ENCODE data around the gene FOXRED2.
"Not testable (repeated sequence)": the region's sequence is repeated elsewhere in the genome, so short reads cannot be mapped to it uniquely, and the experiment has no call there.

Gene FOXRED2

GRCh38 chr22:36456464-36456845 is 50.4 kb downstream of the FOXRED2 start:
- H3K4me3 ChIP-seq (ENCODE audit: low read length) = no peak overlapping the region
- no peaks in the 10 kb centered on the region for H3K79me1 ChIP-seq (ENCODE audit: low read length)
- no peak overlapping the region for H3K4me2 ChIP-seq (ENCODE audit: low read length)
- no peak overlapping the region for H2BK120ac ChIP-seq (ENCODE audit: low read depth, low read length)
- H3K56ac ChIP-seq (ENCODE audit: low read length) = no peak overlapping the region
- no peak overlapping the region for H4K8ac ChIP-seq (ENCODE audit: low read depth, low read length)
- H3K27ac ChIP-seq (ENCODE audit: low read depth, low read length) = no peak overlapping the region
- no peaks in the 10 kb centered on the region for H3K36me3 ChIP-seq (ENCODE audit: control insufficient read depth, insufficient read depth, low read length)
- H3K4me1 ChIP-seq (ENCODE audit: control insufficient read depth, low read depth, low read length) = peaks cover 7% of the 10 kb centered on the region
- no peak overlapping the region for H3K23ac ChIP-seq (ENCODE audit: low read length)
- no CpG with 5 or more reads among the region's 12 CpGs for WGBS (ENCODE audit: extremely low coverage, insufficient coverage, low lambda C conversion rate)
- H3K4ac ChIP-seq (ENCODE audit: low read depth, low read length) = no peak overlapping the region
- no peak overlapping the region for H2BK15ac ChIP-seq (replicated peaks; ENCODE audit: low read depth)
- H2AK5ac ChIP-seq (ENCODE audit: low read length) = no peak overlapping the region
- H3K18ac ChIP-seq (ENCODE audit: low read length) = no peak overlapping the region
- no peaks in the 10 kb centered on the region for H3K79me2 ChIP-seq (ENCODE audit: control insufficient read depth, insufficient read depth, low read length)
- H4K5ac ChIP-seq (ENCODE audit: low read length) = no peak overlapping the region
- no peaks in the 10 kb centered on the region for H3K27me3 ChIP-seq (ENCODE audit: insufficient read depth, low read length, poor library complexity)
- no peak for DNase-seq
- no peak overlapping the region for H2BK5ac ChIP-seq (ENCODE audit: low read length)
- no peak overlapping the region for H3K9ac ChIP-seq (ENCODE audit: low read length)

GRCh38 chr22:36455571-36456463 is 51.0 kb downstream of the FOXRED2 start:
- H3K4me1 ChIP-seq (ENCODE audit: control insufficient read depth, low read depth, low read length) = peaks cover 7% of the 10 kb centered on the region
- whole genome bisulfite sequencing (ENCODE audit: extremely low coverage, insufficient coverage, low lambda C conversion rate) = no CpG with 5 or more reads among the region's 21 CpGs
- H3K4me3 ChIP-seq (ENCODE audit: low read length) = no peak overlapping the region
- no peaks in the 10 kb centered on the region for H3K27me3 ChIP-seq (ENCODE audit: insufficient read depth, low read length, poor library complexity)
- peak overlapping the region; percentile 82 for H3K56ac ChIP-seq (ENCODE audit: low read length)
- peak overlapping the region; percentile 38 for H3K27ac ChIP-seq (ENCODE audit: low read depth, low read length)
- no peak overlapping the region for H2BK15ac ChIP-seq (replicated peaks; ENCODE audit: low read depth)
- H2BK5ac ChIP-seq (ENCODE audit: low read length) = peak overlapping the region; percentile 54
- H2AK5ac ChIP-seq (ENCODE audit: low read length) = peak overlapping the region; percentile 36
- peak overlapping the region; percentile 23 for H2BK120ac ChIP-seq (ENCODE audit: low read depth, low read length)
- H3K4ac ChIP-seq (ENCODE audit: low read depth, low read length) = peak overlapping the region; percentile 96
- no peak overlapping the region for H3K23ac ChIP-seq (ENCODE audit: low read length)
- H4K5ac ChIP-seq (ENCODE audit: low read length) = no peak overlapping the region
- H3K79me2 ChIP-seq (ENCODE audit: control insufficient read depth, insufficient read depth, low read length) = no peaks in the 10 kb centered on the region
- H4K8ac ChIP-seq (ENCODE audit: low read depth, low read length) = peak overlapping the region; percentile 44
- no peak for DNase-seq
- H3K18ac ChIP-seq (ENCODE audit: low read length) = peak overlapping the region; percentile 76
- H3K9ac ChIP-seq (ENCODE audit: low read length) = peak overlapping the region; percentile 76
- no peaks in the 10 kb centered on the region for H3K79me1 ChIP-seq (ENCODE audit: low read length)
- no peaks in the 10 kb centered on the region for H3K36me3 ChIP-seq (ENCODE audit: control insufficient read depth, insufficient read depth, low read length)
- H3K4me2 ChIP-seq (ENCODE audit: low read length) = peak overlapping the region; percentile 40

- H2BK120ac ChIP-seq (ENCODE audit: low read depth, low read length) = peak overlapping the region; percentile 23
Observed at GRCh38 chr22:36454916-36455570, 51.8 kb downstream of the FOXRED2 start.

DNA sequence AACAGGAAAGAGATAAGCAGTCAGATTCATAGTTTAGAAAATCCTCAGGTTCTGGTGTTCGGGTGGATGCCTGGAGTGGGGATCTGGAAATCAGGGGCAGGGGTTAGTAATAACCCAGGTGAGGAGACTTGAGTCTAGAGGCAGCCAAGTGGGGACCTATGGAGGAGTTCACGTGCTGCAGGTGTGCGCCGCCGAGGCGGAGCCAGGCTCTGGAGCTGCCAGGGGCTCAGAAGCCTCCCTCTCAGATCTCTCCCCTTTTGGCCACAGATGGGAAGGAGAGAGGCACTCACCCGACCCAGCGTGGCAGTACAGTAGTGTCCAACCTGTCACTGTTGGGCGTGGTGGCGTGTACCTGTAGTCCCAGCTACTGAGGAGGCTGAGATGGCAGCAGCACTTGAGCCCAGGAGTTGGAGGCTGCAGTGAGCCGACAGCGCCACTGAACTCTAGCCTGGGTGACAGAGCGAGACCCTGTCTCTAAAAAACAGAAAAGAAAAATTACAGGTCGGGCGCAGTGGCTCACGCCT is 52.9 kb downstream of the FOXRED2 start:
- no CpG with 5 or more reads among the region's 16 CpGs for WGBS (ENCODE audit: extremely low coverage, insufficient coverage, low lambda C conversion rate)
- Histone ChIP-seq H2BK5ac (ENCODE audit: low read length) (no peak overlapping the region), H3K4ac (ENCODE audit: low read depth, low read length) (no peak overlapping the region), H3K4me2 (ENCODE audit: low read length) (no peak overlapping the region), H3K27me3 (ENCODE audit: insufficient read depth, low read length, poor library complexity) (no peaks in the 10 kb centered on the region), H3K23ac (ENCODE audit: low read length) (no peak overlapping the region), H3K27ac (ENCODE audit: low read depth, low read length) (no peak overlapping the region), H4K8ac (ENCODE audit: low read depth, low read length) (no peak overlapping the region), H2BK120ac (ENCODE audit: low read depth, low read length) (no peak overlapping the region), H3K9ac (ENCODE audit: low read length) (no peak overlapping the region), H2AK5ac (ENCODE audit: low read length) (peak overlapping the region; percentile 85), H3K18ac (ENCODE audit: low read length) (no peak overlapping the region), H2BK15ac (replicated peaks; ENCODE audit: low read depth) (no peak overlapping the region), H3K4me3 (ENCODE audit: low read length) (no peak overlapping the region), H3K36me3 (ENCODE audit: control insufficient read depth, insufficient read depth, low read length) (no peaks in the 10 kb centered on the region), H3K79me2 (ENCODE audit: control insufficient read depth, insufficient read depth, low read length) (no peaks in the 10 kb centered on the region), H3K56ac (ENCODE audit: low read length) (peak overlapping the region; percentile 15), H3K4me1 (ENCODE audit: control insufficient read depth, low read depth, low read length) (peaks cover 7% of the 10 kb centered on the region), H4K5ac (ENCODE audit: low read length) (no peak overlapping the region), H3K79me1 (ENCODE audit: low read length) (no peaks in the 10 kb centered on the region)
- no peak for DNase-seq

More at GRCh38 chr22:36454916-36455570, 51.8 kb downstream of the FOXRED2 start:
- no peak overlapping the region for H4K5ac ChIP-seq (ENCODE audit: low read length)
- peak overlapping the region; percentile 40 for H3K4me2 ChIP-seq (ENCODE audit: low read length)
- no peaks in the 10 kb centered on the region for H3K36me3 ChIP-seq (ENCODE audit: control insufficient read depth, insufficient read depth, low read length)
- H2BK15ac ChIP-seq (replicated peaks; ENCODE audit: low read depth) = no peak overlapping the region
- no peaks in the 10 kb centered on the region for H3K79me2 ChIP-seq (ENCODE audit: control insufficient read depth, insufficient read depth, low read length)
- H3K9ac ChIP-seq (ENCODE audit: low read length) = peak overlapping the region; percentile 76
- peak overlapping the region; percentile 44 for H4K8ac ChIP-seq (ENCODE audit: low read depth, low read length)
- WGBS (ENCODE audit: extremely low coverage, insufficient coverage, low lambda C conversion rate) = no CpG with 5 or more reads among the region's 61 CpGs
- peak overlapping the region; percentile 54 for H2BK5ac ChIP-seq (ENCODE audit: low read length)
- DNase-seq = peak; percentile 97
- H3K4ac ChIP-seq (ENCODE audit: low read depth, low read length) = peak overlapping the region; percentile 96
- no peaks in the 10 kb centered on the region for H3K27me3 ChIP-seq (ENCODE audit: insufficient read depth, low read length, poor library complexity)
- peak overlapping the region; percentile 82 for H3K56ac ChIP-seq (ENCODE audit: low read length)
- no peaks in the 10 kb centered on the region for H3K79me1 ChIP-seq (ENCODE audit: low read length)
- H3K4me3 ChIP-seq (ENCODE audit: low read length) = peak overlapping the region; percentile 13
- H3K4me1 ChIP-seq (ENCODE audit: control insufficient read depth, low read depth, low read length) = peaks cover 7% of the 10 kb centered on the region
- peak overlapping the region; percentile 36 for H2AK5ac ChIP-seq (ENCODE audit: low read length)
- H3K18ac ChIP-seq (ENCODE audit: low read length) = peak overlapping the region; percentile 76
- H3K23ac ChIP-seq (ENCODE audit: low read length) = no peak overlapping the region
- H3K27ac ChIP-seq (ENCODE audit: low read depth, low read length) = peak overlapping the region; percentile 38

DNA sequence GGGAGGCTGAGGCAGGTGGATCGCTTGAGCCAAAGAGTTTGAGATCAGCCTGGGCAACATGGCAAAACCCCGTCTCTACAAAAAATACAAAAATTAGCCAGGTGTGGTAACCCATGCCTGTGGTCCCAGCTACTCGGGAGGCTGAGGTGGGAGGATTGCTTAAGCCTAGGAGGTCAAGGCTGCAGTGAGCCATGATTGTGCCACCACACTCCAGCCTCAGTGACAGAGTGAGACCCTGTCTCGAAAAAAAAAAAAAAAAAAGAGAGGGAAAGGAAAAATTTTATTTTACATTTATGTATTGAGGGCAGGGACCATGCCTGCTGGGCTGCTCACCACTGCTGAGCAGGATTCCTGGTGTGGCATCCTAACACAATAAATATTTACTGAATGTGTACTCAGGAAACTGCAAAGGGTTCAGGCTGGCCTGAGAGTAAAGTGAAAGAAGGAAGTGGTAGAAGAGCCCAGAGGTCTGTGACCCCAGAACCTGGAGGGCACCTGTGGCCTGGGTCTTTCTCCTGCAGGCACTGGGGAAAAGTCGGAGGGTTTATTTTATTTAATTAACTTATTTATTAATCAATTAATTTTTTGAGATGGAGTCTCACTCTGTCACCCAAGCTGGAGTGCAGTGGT is 53.7 kb downstream of the FOXRED2 start:
- DNase-seq; H3K4me3 ChIP-seq (ENCODE audit: low read length); H2AK5ac ChIP-seq (ENCODE audit: low read length); H3K4me2 ChIP-seq (ENCODE audit: low read length); H3K27me3 ChIP-seq (ENCODE audit: insufficient read depth, low read length, poor library complexity); H4K8ac ChIP-seq (ENCODE audit: low read depth, low read length); H3K79me2 ChIP-seq (ENCODE audit: control insufficient read depth, insufficient read depth, low read length); H3K56ac ChIP-seq (ENCODE audit: low read length); H3K18ac ChIP-seq (ENCODE audit: low read length); H2BK120ac ChIP-seq (ENCODE audit: low read depth, low read length); H3K23ac ChIP-seq (ENCODE audit: low read length); H2BK5ac ChIP-seq (ENCODE audit: low read length); H4K5ac ChIP-seq (ENCODE audit: low read length); H3K4ac ChIP-seq (ENCODE audit: low read depth, low read length); H2BK15ac ChIP-seq (replicated peaks; ENCODE audit: low read depth); H3K27ac ChIP-seq (ENCODE audit: low read depth, low read length); H3K36me3 ChIP-seq (ENCODE audit: control insufficient read depth, insufficient read depth, low read length); H3K9ac ChIP-seq (ENCODE audit: low read length); H3K79me1 ChIP-seq (ENCODE audit: low read length); H3K4me1 ChIP-seq (ENCODE audit: control insufficient read depth, low read depth, low read length): not testable (repeated sequence)
- no CpG with 5 or more reads among the region's 5 CpGs for WGBS (ENCODE audit: extremely low coverage, insufficient coverage, low lambda C conversion rate)
